SU-DHL-6 (cell line): ENCODE results near the gene DLG2.

Experiments
- CTCF ChIP-seq: fragments of 200-600 bp; sonication (generic); IDR thresholded peaks from one replicate; pipeline ENCODE4 v1.5.1; 2017; ENCODE audit warnings: antibody characterized with exemption, mild to moderate bottlenecking, low read length, moderate library complexity; ENCODE audit not compliant: insufficient read depth, poor library complexity, severe bottlenecking
- EZH2phosphoT487 ChIP-seq: fragments of 200-600 bp; sonication (generic), shearing (Covaris generic); conservative IDR thresholded peaks from 2 replicates; pipeline ENCODE4 v1.6.1; 2018; ENCODE audit warnings: mild to moderate bottlenecking, antibody characterized with exemption, low read length, moderate library complexity, mixed read lengths

GRCh38 chr11:83702796-83703195 lies 1924.3 kb downstream of the DLG2 start:
- TF ChIP-seq CTCF: no peak
- TF ChIP-seq EZH2phosphoT487: no peak
